Mononuclear cell (primary cell): ENCODE measurements around the gene NDUFA3. TPM values are rescaled to one million over a fixed set of nuclear protein-coding genes. Genes with fewer than 3 reads are reported as not detected.
"Not testable (repeated sequence)": the region's sequence is repeated elsewhere in the genome, so short reads cannot be mapped to it uniquely, and the experiment has no call there.

Experiments
- H3K27me3 ChIP-seq: 2 replicates; pipeline ENCODE4 v1.6.0; 2011; ENCODE audit warnings: low read length, control low read depth; ENCODE audit not compliant: insufficient read depth
- H3K4me1 ChIP-seq: 2 replicates; pipeline ENCODE4 v1.5.1; 2011; ENCODE audit warnings: mild to moderate bottlenecking, low read length, control low read depth; ENCODE audit not compliant: insufficient read depth
- H3K4me3 ChIP-seq: 2 replicates; pipeline ENCODE4 v1.5.1; 2011; ENCODE audit warnings: mild to moderate bottlenecking, low read length, moderate library complexity
- H3K9me3 ChIP-seq: 2 replicates; pipeline ENCODE4 v1.5.1; 2011; ENCODE audit warnings: low read depth, mild to moderate bottlenecking, control low read depth, low read length
- total RNA-seq: library from RNA; depleted of rRNA; stranded (reverse); fragments of >200 nt; gene quantifications from one replicate; pipeline ENCODE4 v1.2.3, GENCODE V29; 2012

The NDUFA3 gene
- total RNA-seq, 1 donor = 6.9 TPM

GRCh38 chr19:54099190-54099902 is 3.3 kb upstream of the NDUFA3 start:
- H3K27me3 ChIP-seq = no peaks in the 10 kb centered on the region
- H3K4me1 ChIP-seq = peaks cover 75% of the 10 kb centered on the region
- peak overlapping the region; percentile 13 for H3K4me3 ChIP-seq
- H3K9me3 ChIP-seq = no peaks in the 10 kb centered on the region

- not testable (repeated sequence) for H3K9me3 ChIP-seq, H3K27me3 ChIP-seq
- Histone ChIP-seq H3K4me3 (peak overlapping the region; percentile 48), H3K4me1 (peaks cover 75% of the 10 kb centered on the region)
Observed at GRCh38 chr19:54099903-54100255, 2.8 kb upstream of the NDUFA3 start.

- Histone ChIP-seq H3K4me3 (peak within 1 kb of the TSS; percentile 48), H3K27me3 (no peaks in the 10 kb centered on the region), H3K9me3 (no peaks in the 10 kb centered on the region), H3K4me1 (peaks cover 68% of the 10 kb centered on the region)
Observed at GRCh38 chr19:54100561-54100960, 2.1 kb upstream of the NDUFA3 start, which contains the start of gene OSCAR. TSS of gene OSCAR (minus strand) at chr19:54100803. CDS start at chr19:54100792, 11 bp downstream.

- no peak overlapping the region for H3K4me3 ChIP-seq
- no peaks in the 10 kb centered on the region for H3K27me3 ChIP-seq
- H3K9me3 ChIP-seq = no peaks in the 10 kb centered on the region
- peaks cover 27% of the 10 kb centered on the region for H3K4me1 ChIP-seq
Observed at GRCh38 chr19:54104998-54105715, 2.5 kb downstream of the NDUFA3 start.

- H3K9me3 ChIP-seq = no peaks in the 10 kb centered on the region
- no peaks in the 10 kb centered on the region for H3K27me3 ChIP-seq
- peaks cover 25% of the 10 kb centered on the region for H3K4me1 ChIP-seq
- H3K4me3 ChIP-seq = no peak overlapping the region
Observed at GRCh38 chr19:54105796-54106195, 3.1 kb downstream of the NDUFA3 start.

GRCh38 chr19:54106716-54107115 is 4.1 kb downstream of the NDUFA3 start:
- H3K9me3 ChIP-seq = no peaks in the 10 kb centered on the region
- no peak overlapping the region for H3K4me3 ChIP-seq
- H3K4me1 ChIP-seq = peaks cover 16% of the 10 kb centered on the region
- H3K27me3 ChIP-seq = no peaks in the 10 kb centered on the region

GRCh38 chr19:54107876-54108490 is 5.3 kb downstream of the NDUFA3 start:
- Histone ChIP-seq H3K27me3 (no peaks in the 10 kb centered on the region), H3K9me3 (no peaks in the 10 kb centered on the region), H3K4me3 (no peak overlapping the region), H3K4me1 (peaks cover 9% of the 10 kb centered on the region)

GRCh38 chr19:54108496-54108895 is 5.8 kb downstream of the NDUFA3 start:
- no peaks in the 10 kb centered on the region for H3K27me3 ChIP-seq
- no peaks in the 10 kb centered on the region for H3K9me3 ChIP-seq
- H3K4me1 ChIP-seq = peaks cover 4% of the 10 kb centered on the region
- no peak overlapping the region for H3K4me3 ChIP-seq

GRCh38 chr19:54109651-54110050 is 7.0 kb downstream of the NDUFA3 start:
- H3K27me3 ChIP-seq = no peaks in the 10 kb centered on the region
- peaks cover 12% of the 10 kb centered on the region for H3K4me1 ChIP-seq
- H3K4me3 ChIP-seq = no peak overlapping the region
- H3K9me3 ChIP-seq = no peaks in the 10 kb centered on the region

GRCh38 chr19:54114340-54115108 is 11.9 kb downstream of the NDUFA3 start:
- H3K4me3 ChIP-seq = peak overlapping the region; percentile 70
- H3K27me3 ChIP-seq = no peaks in the 10 kb centered on the region
- no peaks in the 10 kb centered on the region for H3K9me3 ChIP-seq
- peaks cover 27% of the 10 kb centered on the region for H3K4me1 ChIP-seq

- H3K9me3 ChIP-seq = no peaks in the 10 kb centered on the region
- peak within 1 kb of the TSS; percentile 70 for H3K4me3 ChIP-seq
- peaks cover 27% of the 10 kb centered on the region for H3K4me1 ChIP-seq
- no peaks in the 10 kb centered on the region for H3K27me3 ChIP-seq
Observed at GRCh38 chr19:54115109-54116063, 12.7 kb downstream of the NDUFA3 start, which contains the start of the genes PRPF31 and TFPT. TSS of gene PRPF31 (plus strand) at chr19:54115754. CDS start at chr19:54118279, 2,525 bp downstream. TSS of gene TFPT (minus strand) at chr19:54115657. CDS start at chr19:54115269, 388 bp downstream.

- Histone ChIP-seq H3K4me3 (no peak overlapping the region), H3K4me1 (peaks cover 7% of the 10 kb centered on the region), H3K9me3 (no peaks in the 10 kb centered on the region), H3K27me3 (no peaks in the 10 kb centered on the region)
Observed at GRCh38 chr19:54121259-54121658, 18.6 kb downstream of the NDUFA3 start.

- Histone ChIP-seq H3K27me3 (no peaks in the 10 kb centered on the region), H3K4me3 (no peak overlapping the region), H3K4me1 (no peaks in the 10 kb centered on the region), H3K9me3 (no peaks in the 10 kb centered on the region)
Observed at GRCh38 chr19:54123682-54124081, 21.0 kb downstream of the NDUFA3 start.

- Histone ChIP-seq H3K4me1 (no peaks in the 10 kb centered on the region), H3K27me3 (no peaks in the 10 kb centered on the region), H3K4me3 (no peak overlapping the region), H3K9me3 (no peaks in the 10 kb centered on the region)
Observed at GRCh38 chr19:54124393-54124792, 21.7 kb downstream of the NDUFA3 start.
